GM12801 (cell line): ENCODE results near the gene MYO5C.

ENCODE experiments used
- CTCF ChIP-seq: IDR thresholded peaks from one replicate; pipeline ENCODE4 v1.5.1; 2011; ENCODE audit warnings: control low read depth; ENCODE audit not compliant: insufficient read length; ENCODE audit errors: extremely low read depth

The MYO5C gene

GRCh38 chr15:52276256-52276770 lies 19.3 kb downstream of the MYO5C start:
- TF ChIP-seq CTCF = no peak

GRCh38 chr15:52263563-52264282 lies 31.9 kb downstream of the MYO5C start:
- no peak for TF ChIP-seq CTCF

GRCh38 chr15:52262364-52262763 lies 33.2 kb downstream of the MYO5C start:
- TF ChIP-seq CTCF = no peak

- no peak for TF ChIP-seq CTCF
Observed at GRCh38 chr15:52261498-52262242, 33.9 kb downstream of the MYO5C start.

- TF ChIP-seq CTCF = no peak
Observed at GRCh38 chr15:52261026-52261425, 34.6 kb downstream of the MYO5C start.

- no peak for TF ChIP-seq CTCF
Observed at GRCh38 chr15:52259503-52259902, 36.1 kb downstream of the MYO5C start.

- TF ChIP-seq CTCF = no peak
Observed at GRCh38 chr15:52258461-52258860, 37.1 kb downstream of the MYO5C start.
